Adipose tissue (tissue), 3 donors: ENCODE results near the gene SLC2A14. TPM values are rescaled to one million over a fixed set of nuclear protein-coding genes. Genes with fewer than 3 reads are reported as not detected.
"Not testable (repeated sequence)": the region's sequence is repeated elsewhere in the genome, so short reads cannot be mapped to it uniquely, and the experiment has no call there.

ENCODE experiments used
- H3K27ac ChIP-seq: one replicate; pipeline ENCODE4 v1.5.1; 2013; ENCODE audit warnings: low read depth, low read length
- WGBS, 3 donors: extraction: QIAGEN DNeasy Blood & Tissue Kit; methylation state at CpG; one replicate each; pipeline ENCODE4 v1.1.7; 2013; 5-methylcytosine and 5-hydroxymethylcytosine counted together
- polyA plus RNA-seq, 3 donors: library from polyadenylated mRNA; stranded (reverse); fragments of 200-250 nt; gene quantifications; one replicate each; pipeline ENCODE4 v1.2.3, GENCODE V29; 2013
- donor health status: healthy with polysubstance abuse.
- donor health status: Bipolar disorder and iron deficiency.
- donor health status: healthy.

Gene SLC2A14
- polyA plus RNA-seq, 3 donors = 0.13 to 5.3 TPM; not detected in 1

DNA sequence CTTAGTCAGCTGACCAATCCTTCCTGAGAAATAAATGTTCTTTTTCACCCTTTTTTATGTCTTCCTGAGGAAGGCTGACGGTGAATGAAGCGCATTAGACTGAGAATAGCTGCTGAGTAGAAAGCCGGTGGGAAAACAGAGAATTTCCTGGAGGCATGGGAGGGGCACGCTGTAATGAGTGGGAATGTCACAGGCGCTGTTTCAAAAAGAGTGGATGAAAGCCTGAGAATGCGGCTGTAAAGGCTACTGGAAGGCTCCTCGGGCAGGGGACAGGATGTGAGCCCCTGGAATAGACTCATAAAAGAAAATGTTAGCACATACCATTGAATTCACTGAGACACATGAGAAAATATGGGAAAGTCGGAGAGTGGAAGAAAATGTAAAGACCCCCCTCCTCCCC, 29.6 kb downstream of the SLC2A14 start:
- WGBS, 3 donors = 9 to 78% (median 17%) methylated on average over 3 to 5 of the region's 8 CpGs

DNA sequence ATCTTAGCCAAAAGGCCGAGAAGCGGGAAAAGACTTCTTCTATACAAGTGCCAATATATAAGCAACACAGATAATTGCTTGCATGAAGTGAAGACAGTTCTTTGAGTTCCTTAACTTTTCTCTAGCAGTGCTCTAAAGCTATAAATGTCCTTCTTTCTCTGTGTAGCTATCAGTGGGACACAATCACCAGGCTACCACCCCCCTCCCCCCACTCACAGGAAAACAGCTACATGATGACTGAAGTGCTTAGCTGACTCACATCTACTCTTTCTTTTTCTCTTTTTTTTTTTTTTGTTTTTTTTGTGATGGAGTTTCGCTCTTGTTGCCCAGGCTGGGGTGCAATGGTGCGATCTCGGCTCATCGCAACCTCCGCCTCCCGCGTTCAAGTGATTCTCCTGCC, 30.3 kb downstream of the SLC2A14 start:
- H3K27ac ChIP-seq = not testable (repeated sequence)

More for the DNA sequence above, 29.6 kb downstream of the SLC2A14 start:
- H3K27ac ChIP-seq = not testable (repeated sequence)

DNA sequence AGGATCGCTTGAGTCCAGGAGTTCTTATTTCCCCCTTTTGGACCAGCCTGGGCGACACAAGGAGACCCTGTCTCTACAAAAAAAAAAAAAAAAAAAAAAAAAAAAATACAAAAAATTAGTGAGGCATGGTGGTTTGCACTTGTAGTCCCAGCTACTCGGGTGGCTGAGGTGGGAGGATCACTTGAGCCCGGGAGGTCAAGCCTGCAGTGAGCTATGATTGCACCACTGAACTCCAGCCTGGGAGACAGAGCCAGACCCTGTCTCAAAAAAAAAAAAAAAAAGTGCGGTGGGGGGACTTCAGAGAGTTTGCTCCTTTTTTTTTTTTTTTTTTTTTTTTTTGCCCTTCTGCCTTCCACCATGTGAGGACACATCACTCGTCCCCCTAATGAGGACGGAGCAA, 32.9 kb downstream of the SLC2A14 start:
- not testable (repeated sequence) for H3K27ac ChIP-seq
- WGBS, 3 donors = 81 to 84% (median 83%) methylated on average over 5 to 7 of the region's 7 CpGs

More for the DNA sequence above, 30.3 kb downstream of the SLC2A14 start:
- 91 to 94% (median 94%) methylated on average over 9 of the region's 9 CpGs for WGBS, 3 donors

DNA sequence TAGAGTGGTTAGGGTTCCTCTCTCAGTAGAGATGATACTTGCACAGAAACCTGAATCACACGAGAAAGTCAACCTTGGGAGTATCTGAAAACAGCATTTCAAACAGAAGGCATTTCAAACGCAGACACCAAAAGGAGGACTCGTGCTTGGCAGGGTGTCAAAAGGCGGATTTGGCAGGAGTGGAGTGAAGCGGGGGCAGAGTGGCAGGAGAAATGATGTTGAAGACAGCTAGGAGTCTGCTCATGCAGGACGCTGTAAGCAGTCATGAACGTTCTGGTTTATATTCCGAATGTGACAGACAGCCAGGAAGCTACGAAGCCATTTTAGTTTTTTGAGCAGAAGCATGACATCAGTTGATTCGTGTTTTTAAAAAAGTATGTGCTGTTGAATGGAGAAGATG, 33.5 kb downstream of the SLC2A14 start:
- not testable (repeated sequence) for H3K27ac ChIP-seq
- WGBS, 3 donors = 48 to 57% (median 52%) methylated on average over 5 to 8 of the region's 10 CpGs

DNA sequence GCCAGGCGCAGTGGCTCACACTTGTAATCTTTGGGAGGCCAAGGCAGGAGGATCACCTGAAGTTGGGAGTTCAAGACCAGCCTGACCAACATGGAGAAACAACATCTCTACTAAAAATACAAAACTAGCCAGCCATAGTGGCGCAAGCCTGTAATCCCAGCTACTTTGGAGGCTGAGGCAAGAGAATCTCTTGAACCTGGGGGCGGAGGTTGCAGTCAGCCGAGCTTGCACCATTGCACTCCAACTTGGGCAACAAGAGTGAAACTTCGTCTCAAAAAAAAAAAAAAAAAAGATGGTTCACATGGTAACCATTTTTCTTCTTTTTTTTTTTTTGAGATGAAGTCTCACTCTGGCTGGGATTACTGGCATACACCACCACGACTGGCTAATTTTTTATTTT, 35.3 kb downstream of the SLC2A14 start:
- no peak overlapping the region for H3K27ac ChIP-seq
- WGBS, 3 donors = 57 to 78% (median 76%) methylated on average over 5 to 6 of the region's 6 CpGs

DNA sequence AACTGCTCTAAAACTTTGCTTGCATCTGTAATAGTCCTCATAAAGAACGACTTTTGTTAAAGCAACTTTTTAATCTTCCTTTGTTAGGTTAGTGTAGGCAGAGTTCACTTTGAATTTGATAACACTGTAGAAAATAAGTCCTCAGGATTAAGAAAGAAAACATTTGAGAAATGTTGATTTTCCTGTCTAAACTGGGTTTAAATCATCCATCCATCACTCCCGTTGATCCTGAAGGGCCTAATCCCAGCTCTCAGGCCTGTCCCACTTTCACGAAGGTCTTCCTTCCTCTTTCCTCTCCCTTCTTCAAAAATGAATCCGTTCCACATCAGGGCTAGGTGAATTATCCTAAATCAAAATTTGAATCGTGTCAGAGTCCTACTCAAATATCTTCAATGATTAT, 36.9 kb downstream of the SLC2A14 start:
- WGBS, 3 donors = 60 to 68% (median 60%) methylated on average over 5 of the region's 5 CpGs
- H3K27ac ChIP-seq = no peak overlapping the region

DNA sequence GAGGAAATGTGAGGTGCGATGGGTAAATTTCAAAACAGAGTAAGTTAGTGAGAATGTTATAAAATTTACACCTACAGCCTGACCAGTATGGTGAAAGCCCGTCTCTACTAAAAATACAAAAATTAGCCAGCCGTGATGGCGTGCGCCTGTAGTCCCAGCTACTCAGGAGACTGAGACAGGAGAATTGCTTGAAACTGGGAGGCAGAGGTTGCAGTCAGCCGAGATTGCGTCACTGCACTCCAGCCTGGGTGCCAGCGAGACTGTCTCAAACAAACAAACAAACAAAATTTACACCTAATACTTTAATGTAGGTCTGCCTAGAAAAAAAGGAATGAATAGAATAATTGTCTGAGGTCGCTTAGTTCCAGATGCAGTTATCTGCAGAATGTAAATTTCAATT, 37.6 kb downstream of the SLC2A14 start:
- 65 to 83% (median 68%) methylated on average over 9 of the region's 9 CpGs for WGBS, 3 donors
- no peak overlapping the region for H3K27ac ChIP-seq

DNA sequence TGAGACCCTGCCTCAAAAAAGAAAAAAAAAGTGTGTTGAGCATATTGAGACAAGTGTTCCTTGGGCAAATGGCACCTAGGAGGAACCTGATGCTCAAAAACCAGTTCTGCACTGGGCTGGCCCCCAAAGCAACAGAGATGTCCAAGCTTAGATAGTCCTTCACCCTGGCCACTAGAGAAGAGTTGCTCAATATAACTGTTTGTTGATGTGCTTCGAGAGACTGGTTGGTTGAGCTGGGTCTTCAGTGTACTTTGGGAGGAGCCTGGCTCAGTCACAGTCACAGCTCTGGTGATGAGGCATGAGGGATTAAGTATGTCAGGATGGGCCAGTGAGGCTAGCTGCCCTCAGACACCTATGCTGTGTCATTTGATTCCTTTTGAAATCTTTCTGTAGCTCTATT, 38.0 kb downstream of the SLC2A14 start:
- 49 to 74% (median 50%) methylated on average over 1 of the region's 1 CpG for WGBS, 3 donors
- no peak overlapping the region for H3K27ac ChIP-seq

DNA sequence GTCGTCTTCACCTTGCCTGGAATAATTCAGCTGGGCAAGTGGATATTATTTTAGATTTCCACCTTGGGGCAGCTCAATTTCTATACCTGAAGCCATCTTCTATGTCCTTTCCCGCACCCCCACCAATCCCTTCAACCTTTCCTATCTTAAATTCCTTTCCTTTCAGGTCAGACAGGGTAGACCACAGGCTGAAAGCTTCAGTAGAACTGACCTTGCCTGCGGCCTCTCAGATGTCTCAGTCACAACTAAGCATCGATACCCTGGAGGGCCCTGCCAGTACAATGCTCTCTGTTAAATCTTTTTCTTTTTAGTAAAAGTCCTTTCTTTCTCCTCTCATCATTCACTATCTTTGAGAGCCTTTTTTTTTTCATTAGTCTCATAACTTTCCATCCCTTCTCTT, 38.9 kb downstream of the SLC2A14 start:
- no peak overlapping the region for H3K27ac ChIP-seq
- WGBS, 3 donors = 86 to 93% (median 90%) methylated on average over 4 of the region's 4 CpGs

DNA sequence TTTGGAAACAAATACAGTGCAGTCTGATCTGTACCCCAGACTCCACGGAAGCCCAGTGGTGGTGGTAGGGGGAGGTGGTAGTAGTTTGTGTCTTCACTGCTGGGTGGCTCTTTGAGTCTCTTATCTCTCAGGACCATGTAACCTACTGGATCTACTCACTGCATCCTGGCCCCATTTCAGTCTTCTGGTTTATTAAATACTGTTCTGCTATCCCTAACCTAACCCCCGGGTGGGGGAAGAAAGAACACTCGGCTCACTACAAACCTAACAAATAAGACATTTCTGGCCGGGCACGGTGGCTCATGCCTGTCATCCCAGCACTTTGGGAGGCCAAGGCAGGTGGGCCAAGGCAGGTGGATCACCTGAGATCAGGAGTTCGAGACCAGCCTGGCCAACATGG, 39.5 kb downstream of the SLC2A14 start:
- 74 to 77% (median 77%) methylated on average over 6 of the region's 6 CpGs for whole genome bisulfite sequencing, 3 donors
- not testable (repeated sequence) for H3K27ac ChIP-seq

DNA sequence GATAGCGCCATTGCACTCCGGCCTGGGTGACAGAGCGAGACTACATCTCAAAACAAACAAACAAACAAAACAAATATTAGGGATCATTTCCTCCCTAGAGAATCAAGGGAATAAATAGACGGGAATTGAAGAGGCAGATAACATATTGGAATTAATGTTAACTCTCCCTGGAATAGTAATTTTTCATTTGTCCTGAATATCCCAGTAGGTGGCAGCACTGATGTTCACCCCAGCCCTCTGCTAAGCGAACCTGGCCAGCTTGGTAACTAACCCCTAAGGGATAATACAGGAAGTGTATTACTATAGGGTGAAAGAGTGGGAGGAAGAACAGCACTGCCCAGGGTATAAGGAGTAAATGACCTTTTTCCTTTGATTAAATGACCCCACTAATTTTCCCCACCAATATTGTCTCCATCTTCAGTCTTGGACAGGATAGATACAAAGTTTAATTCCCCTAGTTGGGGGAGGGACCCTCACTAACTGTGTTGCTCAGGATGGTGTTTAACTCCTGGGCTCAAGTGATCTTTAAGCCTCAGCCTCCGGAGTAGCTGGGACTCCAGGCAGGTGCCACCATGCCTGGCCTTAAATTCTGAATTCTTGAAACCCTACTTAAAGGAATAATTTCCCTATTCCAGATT, 40.5 kb downstream of the SLC2A14 start:
- WGBS, 3 donors = 57 to 71% (median 63%) methylated on average over 6 of the region's 6 CpGs
- H3K27ac ChIP-seq = no peak overlapping the region

DNA sequence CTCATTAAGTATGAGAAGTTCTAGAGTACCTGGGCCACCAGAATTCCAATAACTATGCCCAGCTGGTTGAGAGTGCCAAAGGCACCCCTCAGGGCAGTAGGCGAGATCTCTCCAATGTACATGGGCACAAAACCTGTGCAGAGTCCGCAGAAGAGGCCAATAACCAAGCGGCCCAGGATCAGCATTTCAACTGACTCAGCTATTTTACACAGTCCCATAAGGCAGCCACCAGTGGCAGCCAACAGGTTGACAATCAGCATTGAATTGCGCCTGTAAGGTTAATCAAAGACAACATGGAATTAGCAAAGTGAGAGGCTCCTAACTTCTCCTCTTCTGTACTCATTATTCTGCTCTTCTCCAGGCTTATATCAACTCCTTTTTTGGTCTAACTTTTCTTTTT, 43.0 kb downstream of the SLC2A14 start:
- WGBS, 3 donors = 95 to 98% (median 96%) methylated on average over 4 of the region's 4 CpGs
- H3K27ac ChIP-seq = not testable (repeated sequence)

DNA sequence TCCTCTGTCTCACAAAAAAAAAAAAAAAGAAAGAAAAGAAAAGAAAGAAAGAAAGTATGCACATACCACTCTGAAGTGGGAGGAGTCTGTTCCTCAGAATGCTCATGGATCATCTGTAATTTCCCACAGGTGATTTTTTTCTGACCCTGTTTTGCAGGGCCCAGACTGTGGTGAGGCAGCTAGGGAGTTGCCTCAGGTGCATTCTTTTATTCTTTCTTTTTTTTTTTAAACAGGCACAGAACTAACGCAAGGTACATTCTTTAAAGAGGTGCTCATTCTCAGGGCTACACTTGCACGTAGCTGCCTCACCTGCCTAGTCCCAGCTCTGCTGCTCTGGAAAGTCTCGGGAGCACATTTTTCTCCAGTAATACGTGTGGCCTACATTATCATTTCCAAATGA, 47.0 kb downstream of the SLC2A14 start:
- H3K27ac ChIP-seq = not testable (repeated sequence)
- WGBS, 3 donors = 71 to 84% (median 80%) methylated on average over 3 of the region's 4 CpGs

DNA sequence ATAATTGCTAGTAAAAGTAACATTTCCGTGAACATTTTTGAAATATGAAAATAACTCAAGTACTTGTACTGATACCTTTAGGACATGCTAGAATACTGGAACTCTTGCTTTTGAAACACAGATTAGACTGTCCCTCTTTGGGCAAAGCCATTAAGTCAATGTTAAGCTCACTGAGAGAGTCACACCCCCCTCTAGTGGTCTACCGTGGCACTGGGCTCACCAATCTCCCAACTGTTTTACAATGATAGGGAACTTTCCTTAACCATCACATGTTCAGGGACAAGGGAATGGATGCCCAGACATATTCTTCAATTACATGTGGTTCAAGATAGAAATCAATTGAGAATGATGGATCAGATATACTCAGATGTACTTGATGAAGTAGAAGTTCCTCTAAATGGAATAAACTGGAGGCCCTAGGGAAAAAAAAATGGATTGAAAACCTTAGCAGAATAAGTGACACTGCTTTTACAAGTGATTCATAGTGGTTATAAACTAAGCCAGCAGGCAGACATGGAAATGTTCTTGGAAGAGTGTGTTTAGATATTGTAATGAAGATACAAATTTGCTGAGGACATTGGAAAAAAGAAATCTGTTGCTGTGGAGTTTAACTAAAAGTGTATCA, 65.7 kb downstream of the SLC2A14 start:
- no peak overlapping the region for H3K27ac ChIP-seq
- 2 to 6% (median 6%) methylated on average over 2 of the region's 2 CpGs for WGBS, 3 donors

DNA sequence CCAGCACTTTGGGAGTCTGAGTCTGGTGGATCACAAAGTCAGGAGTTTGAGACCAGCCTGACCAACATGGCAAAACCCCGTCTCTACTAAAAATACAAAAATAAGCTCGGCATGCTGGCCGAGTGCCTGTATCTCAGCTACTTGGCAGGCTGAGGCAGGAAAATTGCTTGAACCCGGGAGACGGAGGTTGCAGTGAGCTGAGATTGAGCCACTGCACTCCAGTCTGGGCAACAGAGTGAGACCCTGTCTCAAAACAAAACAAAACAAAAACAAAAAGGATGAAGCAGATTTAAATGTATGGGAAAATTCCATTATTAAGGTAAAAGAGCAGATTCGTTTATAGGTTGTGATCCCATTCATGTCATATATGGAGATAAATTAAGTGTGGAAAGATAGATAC, 66.4 kb downstream of the SLC2A14 start:
- not testable (repeated sequence) for H3K27ac ChIP-seq
- WGBS, 3 donors = 57 to 79% (median 70%) methylated on average over 6 of the region's 6 CpGs

DNA sequence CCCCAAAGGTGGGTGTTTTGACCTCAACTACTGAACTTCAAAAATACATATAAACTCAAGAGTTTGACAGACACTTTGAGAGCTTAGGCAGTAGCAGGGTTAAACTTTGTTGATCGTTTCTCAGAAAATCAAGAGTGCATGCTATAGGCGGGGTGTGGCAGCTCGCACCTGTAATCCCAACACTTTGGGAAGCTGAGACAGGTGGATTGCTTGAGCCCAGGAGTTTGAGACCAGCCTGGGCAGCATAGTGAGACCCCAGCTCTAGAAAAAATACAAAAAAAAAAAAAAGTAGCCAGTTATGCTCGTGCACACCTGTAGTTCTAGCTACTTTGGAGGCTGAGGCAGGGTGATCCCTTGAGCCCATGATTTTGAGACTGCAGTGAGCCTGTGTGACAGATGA, 71.3 kb downstream of the SLC2A14 start:
- no peak overlapping the region for H3K27ac ChIP-seq
- WGBS, 3 donors = 35 to 60% (median 57%) methylated on average over 4 of the region's 4 CpGs

DNA sequence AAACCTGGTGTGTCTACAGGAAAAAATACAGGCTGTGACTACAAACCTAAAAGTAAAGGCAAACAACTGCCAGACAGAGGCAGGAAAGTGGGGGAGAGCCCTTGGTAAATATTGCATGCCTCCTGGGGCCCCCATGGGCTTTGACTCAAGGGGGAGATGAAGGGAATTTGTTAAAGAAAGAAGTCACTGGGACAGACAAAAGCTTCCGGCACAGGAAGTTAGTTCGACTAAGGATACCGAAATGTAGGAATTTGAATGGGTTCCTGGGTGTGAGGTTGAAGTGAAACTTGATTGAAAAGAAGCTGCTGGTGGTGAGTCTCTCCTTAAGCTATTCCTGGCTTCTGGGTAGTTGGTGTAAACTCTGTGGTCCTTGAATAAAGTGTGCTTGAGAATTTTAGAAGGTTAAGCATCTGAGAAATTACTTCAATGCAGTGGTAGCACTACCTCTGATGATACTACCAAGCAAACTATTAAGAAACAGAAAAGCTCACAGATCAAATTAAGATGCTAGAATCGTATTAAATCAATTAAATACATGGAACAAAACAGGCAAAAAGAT, 73.9 kb downstream of the SLC2A14 start:
- not testable (repeated sequence) for H3K27ac ChIP-seq
- WGBS, 3 donors = 48 to 83% (median 76%) methylated on average over 1 of the region's 4 CpGs

DNA sequence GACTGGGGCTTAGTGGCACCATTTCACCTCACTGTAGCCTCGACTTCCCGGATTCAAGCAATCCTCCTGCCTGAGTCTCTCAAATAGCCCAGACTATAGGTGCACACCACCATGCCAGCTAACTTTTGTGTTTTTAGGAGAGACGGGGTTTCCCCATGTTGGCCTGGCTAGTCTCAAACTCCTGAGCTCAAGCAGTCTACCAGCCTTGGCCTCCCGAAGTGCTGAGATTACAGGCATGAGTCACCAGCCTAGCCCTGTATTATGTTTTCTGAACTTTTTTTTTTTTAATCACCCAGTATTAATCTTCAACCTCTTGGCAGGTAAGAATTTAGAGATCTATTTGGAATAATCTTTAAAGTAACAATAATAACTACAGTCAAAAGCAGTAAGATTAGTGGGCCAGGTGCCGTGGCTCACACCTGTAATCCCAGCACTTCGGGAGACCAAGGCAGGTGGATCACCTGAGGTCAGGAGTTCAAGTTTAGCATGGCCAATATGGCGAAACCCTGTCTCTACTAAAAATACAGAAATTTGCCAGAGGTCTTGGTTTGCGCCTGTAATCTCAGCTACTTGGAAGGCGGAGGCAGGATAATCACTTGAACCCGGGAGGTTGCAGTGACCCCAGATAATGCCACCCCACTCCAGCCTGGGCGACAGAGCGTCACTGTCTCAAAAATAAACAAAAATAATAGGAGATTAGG, 74.9 kb downstream of the SLC2A14 start:
- H3K27ac ChIP-seq = no peak overlapping the region
- WGBS, 3 donors = 51 to 86% (median 72%) methylated on average over 12 of the region's 12 CpGs

DNA sequence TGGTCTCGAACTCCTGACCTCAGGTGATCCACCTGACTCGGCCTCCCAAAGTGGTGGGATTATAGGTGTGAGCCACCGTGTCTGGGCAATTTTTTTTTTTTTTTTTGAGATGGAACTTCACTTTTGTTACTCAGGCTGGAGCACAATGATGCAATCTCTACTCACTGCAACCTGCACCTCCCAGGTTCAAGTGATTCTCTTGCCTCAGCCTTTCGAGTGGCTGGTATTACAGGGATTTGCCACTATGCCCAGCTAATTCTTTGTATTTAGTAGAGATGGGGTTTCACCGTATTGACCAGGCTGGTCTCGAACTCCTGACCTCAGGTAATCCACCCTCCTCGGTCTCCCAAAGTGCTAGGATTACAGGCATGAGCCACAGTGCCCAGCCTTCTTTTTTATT, 75.4 kb downstream of the SLC2A14 start:
- H3K27ac ChIP-seq = not testable (repeated sequence)
- 74 to 86% (median 76%) methylated on average over 4 to 7 of the region's 7 CpGs for WGBS, 3 donors
